H9 (cell line): ENCODE results near the gene PPTC7. TPM values are rescaled to one million over a fixed set of nuclear protein-coding genes. Genes with fewer than 3 reads are reported as not detected.

Source experiments
- DNase-seq: peaks from one replicate; pipeline ENCODE4 v3.0.0-alpha.2; 2017
- H2AFZ ChIP-seq: one replicate; pipeline ENCODE4 v1.6.1; 2013; ENCODE audit warnings: mild to moderate bottlenecking, low read length, control low read depth, moderate library complexity
- H2AK5ac ChIP-seq: 2 replicates; pipeline ENCODE4 v1.6.1; 2013; ENCODE audit warnings: low read length, control low read depth, mixed read lengths; ENCODE audit not compliant: insufficient read length
- H2BK120ac ChIP-seq: one replicate; pipeline ENCODE4 v1.6.1; 2013; ENCODE audit warnings: low read depth, mild to moderate bottlenecking, low read length, control low read depth, inconsistent platforms; ENCODE audit not compliant: poor library complexity, severe bottlenecking
- H2BK12ac ChIP-seq: 2 replicates; pipeline ENCODE4 v1.6.1; 2013; ENCODE audit warnings: low read length, control low read depth, mixed read lengths, low read depth; ENCODE audit not compliant: insufficient read length
- H2BK15ac ChIP-seq: 2 replicates; pipeline ENCODE4 v1.6.1; 2013; ENCODE audit warnings: low read depth, low read length, control low read depth
- H2BK20ac ChIP-seq: one replicate; pipeline ENCODE4 v1.6.1; 2013; ENCODE audit warnings: low read depth, mild to moderate bottlenecking, low read length, control low read depth, inconsistent platforms; ENCODE audit not compliant: poor library complexity, severe bottlenecking
- H2BK5ac ChIP-seq: 2 replicates; pipeline ENCODE4 v1.6.1; 2013; ENCODE audit warnings: low read length, control low read depth, mixed read lengths; ENCODE audit not compliant: insufficient read length
- H3K14ac ChIP-seq: 2 replicates; pipeline ENCODE4 v1.6.1; 2013; ENCODE audit warnings: low read length, control low read depth; ENCODE audit not compliant: insufficient read depth
- H3K18ac ChIP-seq: 2 replicates; pipeline ENCODE4 v1.6.1; 2013; ENCODE audit warnings: low read depth, mild to moderate bottlenecking, mixed read lengths, low read length, control low read depth; ENCODE audit not compliant: insufficient read length
- H3K23ac ChIP-seq: 2 replicates; pipeline ENCODE4 v1.6.1; 2013; ENCODE audit warnings: low read length, control low read depth, mixed read lengths, low read depth; ENCODE audit not compliant: insufficient read length
- H3K23me2 ChIP-seq: 2 replicates; pipeline ENCODE4 v1.6.1; 2013; ENCODE audit warnings: low read depth, mild to moderate bottlenecking, mixed read lengths, low read length, control low read depth; ENCODE audit not compliant: insufficient read length, poor library complexity, severe bottlenecking
- H3K27ac ChIP-seq: 2 replicates; pipeline ENCODE4 v1.5.1; 2013; ENCODE audit warnings: low read length, control low read depth, mixed read lengths, low read depth; ENCODE audit not compliant: insufficient read length
- H3K27me3 ChIP-seq: 2 replicates; pipeline ENCODE4 v1.6.1; 2013; ENCODE audit warnings: low read length, control low read depth, inconsistent platforms; ENCODE audit not compliant: insufficient read depth
- H3K4ac ChIP-seq: 2 replicates; pipeline ENCODE4 v1.6.1; 2013; ENCODE audit warnings: low read depth, mild to moderate bottlenecking, control low read depth, inconsistent platforms, low read length, moderate library complexity
- H3K4me1 ChIP-seq: 2 replicates; pipeline ENCODE4 v1.6.1; 2013; ENCODE audit warnings: low read length, control low read depth, inconsistent platforms; ENCODE audit not compliant: insufficient read depth
- H3K4me2 ChIP-seq: 2 replicates; pipeline ENCODE4 v1.6.1; 2013; ENCODE audit warnings: low read length, control low read depth, mixed read lengths; ENCODE audit not compliant: insufficient read length, insufficient read depth
- H3K56ac ChIP-seq: 2 replicates; pipeline ENCODE4 v1.6.1; 2013; ENCODE audit warnings: low read depth, mild to moderate bottlenecking, mixed read lengths, low read length, control low read depth; ENCODE audit not compliant: insufficient read length
- H3K79me1 ChIP-seq: 2 replicates; pipeline ENCODE4 v1.6.1; 2013; ENCODE audit warnings: low read depth, mild to moderate bottlenecking, moderate library complexity, low read length, control low read depth, inconsistent platforms; ENCODE audit not compliant: insufficient read depth, poor library complexity, severe bottlenecking
- H3K79me2 ChIP-seq: 2 replicates; pipeline ENCODE4 v1.6.1; 2013; ENCODE audit warnings: low read length, control low read depth, inconsistent platforms; ENCODE audit not compliant: insufficient read depth
- H3K9ac ChIP-seq: 2 replicates; pipeline ENCODE4 v1.6.1; 2013; ENCODE audit warnings: low read length, control low read depth, mixed read lengths; ENCODE audit not compliant: insufficient read length; ENCODE audit errors: extremely low read depth
- H3K9me3 ChIP-seq: one replicate; pipeline ENCODE4 v1.6.1; 2013; ENCODE audit warnings: low read depth, low read length, inconsistent platforms; ENCODE audit not compliant: control insufficient read depth
- H3T11ph ChIP-seq: one replicate; pipeline ENCODE4 v1.6.1; 2013; ENCODE audit warnings: mild to moderate bottlenecking, low read length, control low read depth, inconsistent platforms
- H4K20me1 ChIP-seq: one replicate; pipeline ENCODE4 v1.6.1; 2013; ENCODE audit not compliant: control insufficient read depth, insufficient read length, insufficient read depth
- H4K5ac ChIP-seq: 2 replicates; pipeline ENCODE4 v1.6.1; 2013; ENCODE audit warnings: low read depth, mild to moderate bottlenecking, mixed read lengths, low read length, control low read depth; ENCODE audit not compliant: insufficient read length
- H4K8ac ChIP-seq: replicated peaks from 2 replicates; pipeline ENCODE4 v1.6.1; 2013; ENCODE audit warnings: low read length, control low read depth, mixed read lengths, low read depth; ENCODE audit not compliant: insufficient read length
- H4K91ac ChIP-seq: 2 replicates; pipeline ENCODE4 v1.6.1; 2013; ENCODE audit warnings: low read depth, mild to moderate bottlenecking, moderate library complexity, mixed read lengths, low read length, control low read depth; ENCODE audit not compliant: insufficient read length
- H3K27ac Mint-ChIP-seq, 3 experiments: 2 replicates in 2 of 3; 3 replicates in 1 of 3; pipeline ENCODE4 v1.8.0; 2020 to 2021; ENCODE audit warnings: mixed read lengths in 3 of 3, mild to moderate bottlenecking in 1 of 3, moderate library complexity in 1 of 3
- H3K27me3 Mint-ChIP-seq: 2 replicates; pipeline ENCODE4 v1.8.0; 2021; ENCODE audit warnings: low read depth, mild to moderate bottlenecking, moderate library complexity, mixed read lengths
- H3K36me3 Mint-ChIP-seq, 3 experiments: 2 replicates in 2 of 3; 3 replicates in 1 of 3; pipeline ENCODE4 v1.8.0; 2020 to 2021; ENCODE audit warnings: low read depth in 3 of 3, mixed read lengths in 3 of 3; ENCODE audit not compliant: insufficient read depth in 1 of 3
- H3K4me1 Mint-ChIP-seq, 2 experiments: 2 replicates each; pipeline ENCODE4 v1.8.0; 2020; ENCODE audit warnings: mixed read lengths in 2 of 2
- H3K4me3 Mint-ChIP-seq, 2 experiments: 2 replicates in 1 of 2; 3 replicates in 1 of 2; pipeline ENCODE4 v1.8.0; 2020 to 2021; ENCODE audit warnings: mild to moderate bottlenecking in 2 of 2, mixed read lengths in 2 of 2, moderate library complexity in 1 of 2
- H3K9me3 Mint-ChIP-seq, 2 experiments: 2 replicates in 1 of 2; 3 replicates in 1 of 2; pipeline ENCODE4 v1.8.0; 2020; ENCODE audit warnings: mild to moderate bottlenecking in 2 of 2, mixed read lengths in 2 of 2, moderate library complexity in 1 of 2
- WGBS: extraction: QIAGEN DNeasy Blood & Tissue Kit; methylation state at CpG from one replicate; pipeline ENCODE4 v1.1.7; 2013; ENCODE audit warnings: missing lambda C conversion rate, low lambda C conversion rate, mixed read lengths; ENCODE audit not compliant: insufficient read length; ENCODE audit errors: extremely low coverage; 5-methylcytosine and 5-hydroxymethylcytosine counted together
- total RNA-seq: library from RNA; stranded (reverse); gene quantifications from 2 replicates; pipeline ENCODE4 v1.2.1, GENCODE V29; 2021
- TF ChIP-seq, protein P1 (sequence below): fragments of 200-600 bp; sonication (generic); conservative IDR thresholded peaks from 3 replicates; pipeline ENCODE4 v1.8.0; 2021; ENCODE audit warnings: antibody characterized with exemption, mild to moderate bottlenecking

Gene PPTC7
- total RNA-seq, 1 experiment from 2014 or later: 15.8 TPM

DNA sequence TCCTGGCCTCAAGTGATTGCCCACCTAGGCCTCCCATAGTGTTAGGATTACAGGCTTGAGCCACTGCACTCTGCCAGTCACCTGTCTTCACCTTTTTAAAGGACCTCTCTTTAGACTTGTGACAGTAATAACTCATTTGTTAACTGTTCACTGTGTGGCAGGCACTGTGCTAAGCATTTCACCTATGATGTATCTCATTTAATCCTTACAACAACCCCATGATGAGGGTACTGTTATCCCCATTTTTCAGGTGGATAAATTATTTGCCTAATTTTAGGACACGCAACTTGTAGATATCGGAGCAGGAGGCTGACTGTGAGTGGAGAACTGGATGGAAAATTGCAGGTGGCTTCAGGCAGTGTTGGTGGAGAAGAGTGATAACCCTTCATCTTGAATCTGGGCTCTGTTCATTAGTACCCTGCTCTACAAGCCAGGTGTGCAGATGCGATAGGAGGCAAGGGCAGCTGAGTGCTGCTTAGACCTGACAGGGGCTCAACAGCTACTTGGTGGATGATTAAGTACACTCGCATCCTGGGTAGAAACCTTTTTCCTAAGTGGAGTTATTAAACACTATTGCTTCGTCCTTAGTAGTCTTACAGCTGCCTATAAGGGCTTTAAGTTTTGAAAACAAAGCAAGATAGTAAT is 33.5 kb upstream of the PPTC7 start:
- Histone ChIP-seq H3K9me3 (no peaks in the 10 kb centered on the region), H2AFZ (no peak overlapping the region), H3K23me2 (peaks cover 5% of the 10 kb centered on the region), H3K4me2 (no peak overlapping the region), H3T11ph (no peak overlapping the region), H2BK5ac (no peak overlapping the region), H3K9ac (no peak overlapping the region), H4K20me1 (no peaks in the 10 kb centered on the region), H3K23ac (no peak overlapping the region), H2AK5ac (no peak overlapping the region), H2BK12ac (no peak overlapping the region), H3K4me1 (no peaks in the 10 kb centered on the region), H2BK15ac (no peak overlapping the region), H3K14ac (no peak overlapping the region), H2BK20ac (no peak overlapping the region), H3K79me1 (no peaks in the 10 kb centered on the region), H4K8ac (no peak overlapping the region), H4K91ac (no peak overlapping the region), H3K27ac (no peak overlapping the region), H3K4ac (no peak overlapping the region), H3K18ac (no peak overlapping the region), H2BK120ac (no peak overlapping the region), H3K56ac (no peak overlapping the region), H3K79me2 (no peaks in the 10 kb centered on the region), H4K5ac (no peak overlapping the region), H3K27me3 (no peaks in the 10 kb centered on the region)
- Mint-ChIP-seq H3K4me1 (peaks cover 5 to 11% of the 10 kb centered on the region in 2 experiments), H3K27ac (no peak overlapping the region), H3K4me3 (no peak overlapping the region), H3K27me3 (no peaks in the 10 kb centered on the region), H3K36me3 (no peaks in the 10 kb centered on the region), H3K9me3 (no peaks in the 10 kb centered on the region)
- WGBS: no CpG with 5 or more reads among the region's 5 CpGs
- TF ChIP-seq, protein P1, sequence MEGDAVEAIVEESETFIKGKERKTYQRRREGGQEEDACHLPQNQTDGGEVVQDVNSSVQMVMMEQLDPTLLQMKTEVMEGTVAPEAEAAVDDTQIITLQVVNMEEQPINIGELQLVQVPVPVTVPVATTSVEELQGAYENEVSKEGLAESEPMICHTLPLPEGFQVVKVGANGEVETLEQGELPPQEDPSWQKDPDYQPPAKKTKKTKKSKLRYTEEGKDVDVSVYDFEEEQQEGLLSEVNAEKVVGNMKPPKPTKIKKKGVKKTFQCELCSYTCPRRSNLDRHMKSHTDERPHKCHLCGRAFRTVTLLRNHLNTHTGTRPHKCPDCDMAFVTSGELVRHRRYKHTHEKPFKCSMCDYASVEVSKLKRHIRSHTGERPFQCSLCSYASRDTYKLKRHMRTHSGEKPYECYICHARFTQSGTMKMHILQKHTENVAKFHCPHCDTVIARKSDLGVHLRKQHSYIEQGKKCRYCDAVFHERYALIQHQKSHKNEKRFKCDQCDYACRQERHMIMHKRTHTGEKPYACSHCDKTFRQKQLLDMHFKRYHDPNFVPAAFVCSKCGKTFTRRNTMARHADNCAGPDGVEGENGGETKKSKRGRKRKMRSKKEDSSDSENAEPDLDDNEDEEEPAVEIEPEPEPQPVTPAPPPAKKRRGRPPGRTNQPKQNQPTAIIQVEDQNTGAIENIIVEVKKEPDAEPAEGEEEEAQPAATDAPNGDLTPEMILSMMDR: no peak
- no peak for DNase-seq
